Stimulated activated CD8-positive, alpha-beta memory T cell treated with anti-CD3 and anti-CD28 coated beads, Interleukin-2, amount 100 ng/mL, for 48 hours (primary cell): ENCODE data around the gene RADIL.
A peak's percentile ranks its signal among the peaks of the same experiment; 100 is the strongest.
"Not testable (repeated sequence)": the region's sequence is repeated elsewhere in the genome, so short reads cannot be mapped to it uniquely, and the experiment has no call there.

Experiments used
- DNase-seq, 2 donors: peaks; one replicate each; pipeline ENCODE4 v3.0.0-alpha.2; 2020; ENCODE audit warnings: low read depth in 2 of 2

The RADIL gene

DNA sequence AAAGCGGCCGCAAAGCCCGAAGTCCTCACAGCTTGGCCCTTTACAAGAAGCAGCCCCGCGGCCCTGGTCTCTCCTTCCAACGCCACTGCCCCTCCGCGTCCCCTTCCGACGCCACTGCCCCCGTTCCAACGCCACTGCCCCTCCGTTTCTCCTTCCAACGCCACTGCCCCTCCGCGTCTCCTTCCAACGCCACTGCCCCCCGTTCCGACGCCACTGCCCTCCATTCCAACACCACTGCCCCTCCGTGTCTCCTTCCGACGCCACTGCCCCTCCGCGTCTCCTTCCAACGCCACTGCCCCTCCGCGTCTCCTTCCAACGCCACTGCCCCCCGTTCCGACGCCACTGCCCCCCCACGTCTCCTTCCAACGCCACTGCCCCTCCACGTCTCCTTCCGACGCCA lies 75.0 kb downstream of the RADIL start:
- no peak for DNase-seq

GRCh38 chr7:4808026-4808425 lies 75.5 kb downstream of the RADIL start:
- DNase-seq = no peak

- no peak for DNase-seq
Observed at GRCh38 chr7:4807598-4808016, 75.9 kb downstream of the RADIL start.

DNA sequence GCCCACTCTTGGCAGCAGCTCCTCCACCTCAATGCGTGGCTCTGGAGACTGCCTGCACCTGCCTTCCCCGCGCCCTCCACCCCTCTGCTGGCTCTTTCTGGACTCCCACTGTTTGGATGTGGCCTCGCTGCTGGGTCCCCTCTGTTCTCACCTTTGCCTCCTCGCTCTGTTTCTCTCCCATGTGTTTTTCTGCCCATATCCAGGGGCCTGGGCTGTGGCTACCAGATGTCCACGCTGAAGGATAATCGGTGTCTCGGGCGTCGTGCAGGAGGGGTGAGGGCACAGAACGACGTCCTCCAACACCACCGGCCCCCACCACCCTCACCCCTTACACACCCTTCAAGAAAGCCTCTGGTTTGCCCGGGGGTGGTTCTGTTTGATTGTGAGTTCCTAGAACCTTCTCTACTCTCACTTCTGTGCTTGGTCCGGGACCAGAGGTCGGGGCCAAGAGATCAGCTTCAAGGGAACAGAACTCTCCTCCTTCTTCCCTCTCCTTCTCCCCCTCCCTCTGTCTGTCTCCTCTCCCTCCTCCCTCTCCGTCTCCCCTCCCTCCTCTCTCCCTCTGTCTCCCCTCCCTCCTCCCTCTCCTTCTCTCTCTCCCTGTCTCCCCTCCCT lies 76.4 kb downstream of the RADIL start:
- DNase-seq = no peak

DNA sequence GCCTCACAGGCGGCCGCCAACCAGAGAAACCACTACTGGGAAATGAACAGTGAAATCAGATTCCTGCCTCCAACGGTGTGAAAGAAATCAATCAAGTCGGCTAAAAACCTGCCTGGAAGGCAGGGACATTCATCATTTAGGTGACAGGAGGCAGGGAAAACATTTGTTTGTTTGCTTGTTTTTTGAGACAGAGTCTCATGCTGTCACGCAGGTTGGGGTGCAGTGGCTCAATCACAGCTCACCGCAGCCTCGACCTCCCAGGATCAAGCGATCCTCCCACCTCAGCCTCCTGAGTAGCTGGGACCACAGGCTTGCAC lies 77.6 kb downstream of the RADIL start:
- no peak for DNase-seq

DNA sequence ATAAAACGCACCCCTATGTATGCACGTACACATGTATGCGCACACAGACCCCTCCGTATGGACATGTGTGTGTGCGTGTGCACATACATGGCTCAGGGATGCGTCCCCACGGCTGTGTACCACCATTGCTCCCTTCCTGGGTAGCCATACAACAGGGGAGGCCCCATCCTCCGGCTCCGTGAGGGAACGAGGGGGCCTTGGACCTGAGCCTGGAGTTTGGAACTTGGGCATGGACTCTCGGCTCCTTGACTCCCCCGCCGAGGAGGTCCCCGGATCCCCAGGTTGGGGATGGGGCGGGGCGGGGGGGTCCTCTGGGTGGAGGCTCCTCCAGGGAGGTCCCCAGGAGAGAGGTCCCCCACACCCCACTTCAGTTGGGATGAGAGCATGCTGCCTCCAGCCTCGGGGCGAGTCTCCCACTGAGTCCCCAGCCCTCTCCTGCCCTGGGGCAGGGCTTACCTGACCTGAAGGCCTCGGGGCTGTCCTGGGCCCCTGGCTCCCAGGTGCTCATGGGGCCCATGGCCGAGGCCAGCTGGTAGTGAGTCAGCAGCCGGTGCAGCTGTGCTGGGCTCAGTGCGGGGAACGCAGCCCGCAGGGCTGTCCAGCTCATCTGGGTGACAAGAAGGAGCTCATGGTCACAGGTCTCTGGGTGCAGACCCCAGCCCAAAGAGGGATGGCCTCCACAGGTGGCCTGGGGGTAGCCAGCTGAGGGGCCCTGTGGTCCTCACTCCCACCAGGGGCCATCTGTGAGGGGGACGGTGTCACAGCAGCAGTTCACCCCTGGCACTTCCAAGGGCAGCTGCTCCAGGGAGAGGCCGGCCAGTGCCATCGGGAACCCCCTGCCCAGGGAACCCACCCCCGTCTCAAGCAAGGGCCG lies 78.2 kb downstream of the RADIL start:
- DNase-seq = no peak

DNA sequence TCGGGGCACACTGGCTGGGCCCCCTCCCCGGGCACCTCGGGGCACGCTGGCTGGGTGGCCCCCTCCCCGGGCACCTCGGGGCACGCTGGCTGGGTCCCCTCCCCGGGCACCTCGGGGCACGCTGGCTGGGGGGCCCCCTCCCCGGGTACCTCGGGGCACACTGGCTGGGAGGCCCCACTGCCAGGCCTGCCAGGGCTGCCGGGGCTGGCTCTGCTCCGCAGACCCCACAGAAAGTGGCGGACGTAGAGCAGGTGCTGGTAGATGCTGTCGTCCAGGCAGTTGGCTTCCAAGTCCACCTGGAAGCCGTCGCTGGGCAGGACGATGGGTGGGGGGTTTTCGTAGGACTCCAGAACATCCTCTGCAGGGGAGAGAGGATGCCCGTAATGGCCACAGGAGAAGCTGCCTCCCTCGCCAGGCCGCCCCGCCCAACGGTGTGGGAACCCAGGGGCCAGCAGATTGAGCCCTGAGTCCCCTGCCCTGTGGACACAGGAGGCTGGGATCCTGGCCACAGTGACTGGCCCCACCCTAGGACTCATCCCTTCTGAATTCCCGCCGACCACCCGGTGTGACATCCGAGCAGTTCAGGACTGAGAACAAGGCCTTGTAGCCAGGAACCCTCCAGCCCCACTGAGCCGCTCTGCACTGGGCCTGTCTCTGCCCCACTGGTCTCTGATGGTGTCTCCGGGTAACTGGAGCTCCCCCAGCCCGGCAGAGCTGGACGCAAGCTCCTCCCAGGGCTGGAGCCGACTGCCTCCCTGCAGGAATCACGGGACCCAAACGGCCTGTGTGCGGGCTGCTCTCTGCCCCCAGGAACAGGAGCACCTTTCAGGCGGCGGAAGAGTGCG lies 79.9 kb downstream of the RADIL start:
- no peak for DNase-seq

DNA sequence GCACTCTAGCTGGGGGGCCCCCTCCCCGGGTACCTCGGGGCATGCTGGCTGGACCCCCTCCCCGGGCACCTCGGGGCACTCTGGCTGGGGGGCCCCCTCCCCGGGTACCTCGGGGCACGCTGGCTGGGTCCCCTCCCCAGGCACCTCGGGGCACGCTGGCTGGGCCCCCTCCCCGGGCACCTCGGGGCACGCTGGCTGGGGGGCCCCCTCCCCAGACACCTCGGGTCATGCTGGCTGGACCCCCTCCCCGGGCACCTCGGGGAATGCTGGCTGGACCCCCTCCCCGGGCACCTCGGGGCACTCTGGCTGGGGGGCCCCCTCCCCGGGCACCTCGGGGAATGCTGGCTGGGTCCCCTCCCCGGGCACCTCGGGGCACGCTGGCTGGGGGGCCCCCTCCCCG lies 80.9 kb downstream of the RADIL start:
- DNase-seq = not testable (repeated sequence)

DNA sequence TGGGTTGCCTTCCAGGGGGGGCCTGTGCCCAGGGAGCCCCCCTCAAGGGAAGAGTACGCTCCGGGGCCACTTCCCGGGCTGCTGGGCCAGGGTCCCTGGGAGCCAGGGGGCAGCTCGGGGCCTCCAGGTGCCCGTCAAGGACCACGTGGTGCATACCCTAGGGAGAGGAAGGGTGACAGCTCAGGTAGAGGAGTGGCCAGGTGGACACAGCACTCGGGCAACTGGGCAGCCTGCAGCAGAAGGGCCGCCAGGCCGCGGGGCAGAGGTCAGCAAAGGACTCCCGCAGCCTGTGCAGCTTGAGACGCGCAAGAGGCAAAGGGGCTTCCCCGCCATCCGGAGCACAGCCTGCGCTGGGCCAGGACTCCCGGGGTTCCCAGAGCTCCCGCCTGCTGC lies 81.7 kb downstream of the RADIL start:
- no peak for DNase-seq

DNA sequence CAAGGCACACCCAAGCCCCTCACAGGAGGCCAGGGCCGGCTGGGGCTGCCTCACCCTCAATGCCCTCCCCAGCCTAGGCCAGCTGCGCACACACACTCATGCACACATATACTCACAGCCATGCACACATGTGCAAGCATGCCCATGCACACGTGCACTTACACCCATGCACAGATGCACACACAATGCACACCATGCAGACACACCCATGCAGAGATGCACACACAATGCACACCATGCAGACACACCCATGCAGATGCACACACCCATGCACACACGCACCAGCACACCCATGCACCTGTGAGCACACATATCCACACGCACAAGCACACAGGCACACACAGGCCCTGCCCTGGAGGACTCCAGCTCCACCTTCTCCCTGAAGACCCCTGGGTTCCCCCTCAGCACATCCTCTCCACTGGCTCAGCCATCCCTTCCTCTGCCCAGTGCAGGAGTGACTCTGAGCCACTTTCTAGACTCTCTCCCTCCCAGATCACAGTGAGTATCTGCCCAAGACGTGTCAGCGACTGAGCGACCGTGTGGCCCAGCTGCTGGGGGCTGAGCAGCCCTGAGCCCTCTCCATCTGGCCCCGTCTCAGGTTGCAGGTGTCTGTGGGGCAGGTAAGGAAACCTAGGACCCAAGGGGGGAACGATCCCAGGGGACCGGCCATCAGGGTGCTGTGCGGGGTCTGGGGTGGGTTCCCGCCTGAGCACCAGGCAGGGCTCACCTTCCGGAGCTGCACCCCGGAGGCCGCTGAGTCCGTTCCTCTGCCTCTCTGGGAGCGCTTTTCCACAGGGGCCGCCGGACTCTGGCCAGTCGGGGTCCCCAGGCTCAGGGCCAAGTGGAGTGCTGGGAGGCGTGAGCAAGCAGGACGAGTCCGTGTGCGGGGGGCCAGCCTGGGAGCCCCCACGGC lies 82.3 kb downstream of the RADIL start:
- DNase-seq = no peak

GRCh38 chr7:4800487-4800886 lies 83.0 kb downstream of the RADIL start:
- DNase-seq = no peak

DNA sequence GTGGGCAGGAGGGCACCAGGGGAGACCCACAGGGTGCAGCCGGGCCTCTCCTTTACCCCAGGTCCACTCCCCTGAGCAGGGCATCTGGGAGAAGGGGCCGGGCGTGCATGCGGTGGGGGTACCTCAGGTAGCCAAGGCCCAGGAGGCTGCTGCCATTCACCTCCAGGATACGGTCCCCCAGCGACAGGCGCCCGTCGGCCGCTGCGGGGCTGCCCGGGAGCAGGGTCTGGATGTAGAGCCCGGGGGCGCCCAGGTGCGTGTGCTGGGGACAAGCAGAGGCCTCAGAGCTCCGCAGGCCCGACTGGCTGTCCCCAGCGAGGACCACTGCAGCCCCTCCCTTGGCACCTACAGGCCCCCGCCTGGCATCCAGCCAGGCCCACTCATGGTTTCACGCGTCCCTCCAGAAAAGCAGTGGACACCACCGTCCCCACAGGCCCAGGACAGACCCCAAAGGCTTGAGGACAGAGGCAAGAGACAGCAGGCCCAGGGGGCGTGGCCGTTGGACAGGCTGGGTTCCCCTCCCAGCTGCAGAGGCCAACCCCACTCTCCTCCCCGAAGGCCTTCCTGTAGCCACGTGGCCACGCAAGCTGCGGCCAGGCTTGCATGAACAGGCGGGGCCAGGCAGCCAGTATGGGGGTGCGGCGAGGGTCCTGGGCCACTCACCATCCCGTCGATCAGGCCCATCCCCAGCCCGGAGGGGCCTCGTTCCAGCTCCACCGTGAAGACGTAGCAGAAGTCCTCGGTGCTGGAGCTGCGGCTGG lies 83.8 kb downstream of the RADIL start:
- DNase-seq = no peak

DNA sequence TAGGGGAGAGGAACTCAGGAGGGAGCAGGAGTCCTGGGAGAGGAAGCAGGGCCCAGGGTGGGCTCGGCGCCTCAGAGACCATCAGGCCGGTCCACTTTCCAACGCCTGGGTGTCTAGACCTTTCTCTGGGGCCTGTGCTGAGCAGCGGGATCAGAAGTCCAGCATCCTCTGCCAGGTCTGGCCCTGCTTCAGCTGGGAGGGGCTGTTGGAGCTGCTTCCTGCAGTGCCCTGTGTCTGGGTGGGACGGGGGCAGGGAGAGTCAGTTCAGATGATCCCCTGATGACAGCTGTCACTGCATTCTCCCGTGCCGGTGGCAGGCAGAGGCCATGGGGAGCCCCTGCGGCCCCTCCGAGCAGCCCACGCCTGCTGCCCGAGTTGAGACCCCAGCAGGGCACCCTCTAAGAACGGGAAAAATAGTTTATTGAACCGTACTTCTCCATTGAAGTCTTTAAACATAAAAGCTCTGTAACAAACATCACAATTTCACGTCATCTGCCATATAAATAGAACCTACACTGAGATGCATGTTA lies 84.7 kb downstream of the RADIL start:
- no peak for DNase-seq

DNA sequence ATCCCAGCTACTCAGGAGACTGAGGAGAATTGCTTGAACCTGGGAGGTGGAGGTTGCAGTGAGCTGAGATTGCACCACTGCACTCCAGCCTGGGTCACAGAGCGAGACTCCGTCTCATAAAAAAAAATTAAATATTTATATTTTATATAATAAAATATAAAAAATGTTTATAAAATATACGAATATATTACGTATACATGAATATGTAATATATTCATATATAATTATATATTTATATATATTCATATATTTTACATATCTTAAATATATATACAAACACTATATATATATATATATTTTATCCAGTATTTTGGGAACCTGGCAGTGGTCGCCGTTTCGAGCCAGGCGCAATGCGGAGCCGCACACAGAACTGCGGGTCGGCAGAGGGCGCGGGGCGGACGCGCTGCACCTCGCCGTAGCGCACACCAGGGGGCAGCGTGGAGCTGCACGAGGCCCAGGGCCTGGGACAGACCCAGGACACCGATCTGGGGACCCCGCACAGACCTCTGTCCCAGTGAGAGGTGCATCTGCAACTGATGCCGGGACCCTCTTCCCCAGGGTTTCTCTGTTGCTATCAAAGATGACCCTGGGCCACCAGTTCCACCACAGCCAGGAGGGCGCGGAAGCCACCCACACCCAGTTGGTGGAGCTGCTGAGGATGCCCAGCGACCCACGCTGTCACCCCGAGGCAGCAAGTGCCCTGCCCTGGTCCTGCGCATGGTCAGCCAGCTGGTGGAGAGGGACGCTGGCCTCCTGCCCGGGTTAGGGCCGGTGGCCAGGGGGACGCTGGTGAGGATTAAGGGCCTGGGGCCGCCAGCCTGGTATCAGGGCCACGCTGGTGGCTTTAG lies 85.4 kb downstream of the RADIL start:
- DNase-seq = peak; percentile 40 to 56

GRCh38 chr7:4796453-4796852 lies 87.1 kb downstream of the RADIL start:
- DNase-seq = no peak

- no peak for DNase-seq
Observed at GRCh38 chr7:4794591-4795350, 88.7 kb downstream of the RADIL start.

GRCh38 chr7:4794171-4794570 lies 89.3 kb downstream of the RADIL start:
- not testable (repeated sequence) for DNase-seq

DNA sequence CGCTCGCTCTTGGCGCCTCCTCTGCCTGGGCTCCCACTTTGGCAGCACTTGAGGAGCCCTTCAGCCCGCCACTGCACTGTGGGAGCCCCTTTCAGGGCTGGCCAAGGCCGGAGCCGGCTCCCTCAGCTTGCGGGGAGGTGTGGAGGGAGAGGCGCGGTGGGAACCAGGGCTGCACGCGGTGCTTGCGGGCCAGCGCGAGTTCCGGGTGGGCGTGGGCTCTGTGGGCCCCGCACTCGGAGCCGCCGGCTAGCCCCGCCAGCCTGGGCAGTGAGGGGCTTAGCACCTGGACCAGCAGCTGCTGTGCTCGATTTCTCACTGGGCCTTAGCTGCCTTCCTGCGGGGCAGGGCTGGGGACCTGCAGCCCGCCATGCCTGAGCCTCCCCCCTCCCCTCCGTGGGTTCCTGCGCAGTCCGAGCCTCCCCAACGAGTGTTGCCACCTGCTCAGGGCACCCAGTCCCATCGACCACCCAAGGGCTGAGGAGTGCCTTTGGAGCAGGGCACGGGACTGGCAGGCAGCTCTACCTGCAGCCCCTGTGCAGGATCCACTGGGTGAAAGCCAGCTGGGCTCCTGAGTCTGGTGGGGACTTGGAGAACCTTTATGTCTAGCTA lies 90.0 kb downstream of the RADIL start:
- DNase-seq = not testable (repeated sequence)
